ENCODE results near the gene PTS. TPM values are rescaled to one million over a fixed set of nuclear protein-coding genes. Genes with fewer than 3 reads are reported as not detected.
A peak's percentile ranks its signal among the peaks of the same experiment; 100 is the strongest.

The PTS gene
- total RNA-seq, 1 donor from 2014 or later, result 30.5 TPM

GRCh38 chr11:112271242-112271641 is 45.0 kb downstream of the PTS start:
- intact Hi-C loops (cut with micrococcal nuclease), result no loop called here
- DNase-seq (ENCODE audit: low spot score), result no peak
- Mint-ChIP-seq H3K36me3 (ENCODE audit: low read depth) (no peaks in the 10 kb centered on the region), H3K27me3 (ENCODE audit: low read depth) (no peaks in the 10 kb centered on the region), H3K27ac (no peak overlapping the region), H3K4me3 (ENCODE audit: low read depth) (no peak overlapping the region), H3K4me1 (ENCODE audit: low read depth) (no peaks in the 10 kb centered on the region), H3K9me3 (no peaks in the 10 kb centered on the region)

GRCh38 chr11:112273066-112273465 is 46.8 kb downstream of the PTS start:
- H3K4me3 Mint-ChIP-seq (ENCODE audit: low read depth), result no peak overlapping the region
- no peaks in the 10 kb centered on the region for H3K36me3 Mint-ChIP-seq (ENCODE audit: low read depth)
- H3K4me1 Mint-ChIP-seq (ENCODE audit: low read depth), result peaks cover 6% of the 10 kb centered on the region
- intact Hi-C loops (cut with micrococcal nuclease), result no loop called here
- H3K27me3 Mint-ChIP-seq (ENCODE audit: low read depth), result no peaks in the 10 kb centered on the region
- H3K9me3 Mint-ChIP-seq, result no peaks in the 10 kb centered on the region
- no peak for DNase-seq (ENCODE audit: low spot score)
- no peak overlapping the region for H3K27ac Mint-ChIP-seq

- Mint-ChIP-seq H3K27me3 (ENCODE audit: low read depth) (no peaks in the 10 kb centered on the region), H3K4me1 (ENCODE audit: low read depth) (peaks cover 6% of the 10 kb centered on the region), H3K27ac (no peak overlapping the region), H3K36me3 (ENCODE audit: low read depth) (no peaks in the 10 kb centered on the region), H3K9me3 (no peaks in the 10 kb centered on the region), H3K4me3 (ENCODE audit: low read depth) (no peak overlapping the region)
- intact Hi-C loops (cut with micrococcal nuclease), result no loop called here
- DNase-seq (ENCODE audit: low spot score), result no peak
These were observed 48.0 kb downstream of the PTS start for GRCh38 chr11:112274007-112274783.

GRCh38 chr11:112277029-112277428 is 50.8 kb downstream of the PTS start:
- Mint-ChIP-seq H3K36me3 (ENCODE audit: low read depth) (no peaks in the 10 kb centered on the region), H3K4me3 (ENCODE audit: low read depth) (no peak overlapping the region), H3K27ac (no peak overlapping the region), H3K9me3 (no peaks in the 10 kb centered on the region), H3K27me3 (ENCODE audit: low read depth) (no peaks in the 10 kb centered on the region), H3K4me1 (ENCODE audit: low read depth) (peaks cover 21% of the 10 kb centered on the region)
- intact Hi-C loops (cut with micrococcal nuclease), result no loop called here
- DNase-seq (ENCODE audit: low spot score), result no peak

- H3K4me3 Mint-ChIP-seq (ENCODE audit: low read depth), result no peak overlapping the region
- no peak overlapping the region for H3K27ac Mint-ChIP-seq
- peaks cover 25% of the 10 kb centered on the region for H3K4me1 Mint-ChIP-seq (ENCODE audit: low read depth)
- intact Hi-C loops (cut with micrococcal nuclease), result no loop called here
- no peaks in the 10 kb centered on the region for H3K27me3 Mint-ChIP-seq (ENCODE audit: low read depth)
- no peaks in the 10 kb centered on the region for H3K36me3 Mint-ChIP-seq (ENCODE audit: low read depth)
- DNase-seq (ENCODE audit: low spot score), result no peak
- H3K9me3 Mint-ChIP-seq, result no peaks in the 10 kb centered on the region
These were observed 51.7 kb downstream of the PTS start for GRCh38 chr11:112277941-112278340.

- Mint-ChIP-seq H3K4me1 (ENCODE audit: low read depth) (peaks cover 25% of the 10 kb centered on the region), H3K4me3 (ENCODE audit: low read depth) (no peak overlapping the region), H3K27me3 (ENCODE audit: low read depth) (no peaks in the 10 kb centered on the region), H3K27ac (no peak overlapping the region), H3K36me3 (ENCODE audit: low read depth) (no peaks in the 10 kb centered on the region), H3K9me3 (no peaks in the 10 kb centered on the region)
- no peak for DNase-seq (ENCODE audit: low spot score)
- intact Hi-C loops (cut with micrococcal nuclease), result no loop called here
These were observed 52.6 kb downstream of the PTS start for GRCh38 chr11:112278803-112279202.

GRCh38 chr11:112279901-112280267 is 53.7 kb downstream of the PTS start:
- no peaks in the 10 kb centered on the region for H3K9me3 Mint-ChIP-seq
- intact Hi-C loops (cut with micrococcal nuclease), result loop anchor here (1.0 to 10.0 kb wide), 3 partner anchors 61 to 345 kb away; partner anchors contain the start of gene DIXDC1
- H3K4me3 Mint-ChIP-seq (ENCODE audit: low read depth), result peak overlapping the region; percentile 85
- DNase-seq (ENCODE audit: low spot score), result peak; percentile 61
- no peaks in the 10 kb centered on the region for H3K27me3 Mint-ChIP-seq (ENCODE audit: low read depth)
- no peaks in the 10 kb centered on the region for H3K36me3 Mint-ChIP-seq (ENCODE audit: low read depth)
- H3K27ac Mint-ChIP-seq, result no peak overlapping the region
- peaks cover 25% of the 10 kb centered on the region for H3K4me1 Mint-ChIP-seq (ENCODE audit: low read depth)

- Mint-ChIP-seq H3K27ac (peak overlapping the region; percentile 59), H3K9me3 (no peaks in the 10 kb centered on the region), H3K4me3 (ENCODE audit: low read depth) (peak overlapping the region; percentile 85), H3K27me3 (ENCODE audit: low read depth) (no peaks in the 10 kb centered on the region), H3K36me3 (ENCODE audit: low read depth) (no peaks in the 10 kb centered on the region), H3K4me1 (ENCODE audit: low read depth) (peaks cover 25% of the 10 kb centered on the region)
- intact Hi-C loops (cut with micrococcal nuclease), result loop anchor here (1.0 to 10.0 kb wide), 3 partner anchors 61 to 346 kb away; partner anchors contain the start of gene DIXDC1
- peak; percentile 60 for DNase-seq (ENCODE audit: low spot score)
These were observed 54.3 kb downstream of the PTS start for GRCh38 chr11:112280268-112281126.

GRCh38 chr11:112281726-112282125 is 55.5 kb downstream of the PTS start:
- Mint-ChIP-seq H3K27me3 (ENCODE audit: low read depth) (no peaks in the 10 kb centered on the region), H3K4me1 (ENCODE audit: low read depth) (peaks cover 23% of the 10 kb centered on the region), H3K36me3 (ENCODE audit: low read depth) (no peaks in the 10 kb centered on the region), H3K4me3 (ENCODE audit: low read depth) (peak overlapping the region; percentile 13), H3K27ac (no peak overlapping the region), H3K9me3 (no peaks in the 10 kb centered on the region)
- DNase-seq (ENCODE audit: low spot score), result no peak
- intact Hi-C loops (cut with micrococcal nuclease), result loop anchor here (10.0 kb wide), 1 partner anchor 347 kb away; the partner anchor contains the start of gene DIXDC1

Other genes starting within 250 kb of the PTS start
- 47.2 and 47.3 TPM in 2 replicates for gene DLAT, start 201.0 kb upstream of the PTS start, total RNA-seq
- 0.23 and 0.46 TPM in 2 replicates for gene PIH1D2, start 152.4 kb upstream of the PTS start, total RNA-seq
- 24.6 and 25.0 TPM in 2 replicates for gene NKAPD1, start 152.1 kb upstream of the PTS start, total RNA-seq
- gene TIMM8B, start 139.7 kb upstream of the PTS start, total RNA-seq, result 72.6 and 77.5 TPM in 2 replicates
- 81.7 and 91.0 TPM in 2 replicates for gene SDHD, start 139.6 kb upstream of the PTS start, total RNA-seq
- gene IL18, start 62.3 kb upstream of the PTS start, total RNA-seq, result 1.5 and 1.7 TPM in 2 replicates
- gene TEX12, start 59.1 kb upstream of the PTS start, total RNA-seq, result 0.57 TPM in 1 of 2 replicates, not detected in the other
- 1.2 and 1.4 TPM in 2 replicates for gene BCO2, start 50.9 kb upstream of the PTS start, total RNA-seq
- gene PLET1, start 34.4 kb downstream of the PTS start, total RNA-seq, result not detected in 2 replicates